Ecto neural progenitor cell (in vitro differentiated cells): ENCODE measurements around the gene NTM.

Experiments
- DNase-seq: peaks from one replicate; pipeline ENCODE4 v3.0.0-alpha.2; 2018; ENCODE audit warnings: low spot score

Gene NTM

GRCh38 chr11:131644204-131644795, 273.9 kb downstream of the NTM start:
- DNase-seq = no peak

GRCh38 chr11:131645237-131645636, 274.8 kb downstream of the NTM start:
- DNase-seq = no peak

DNA sequence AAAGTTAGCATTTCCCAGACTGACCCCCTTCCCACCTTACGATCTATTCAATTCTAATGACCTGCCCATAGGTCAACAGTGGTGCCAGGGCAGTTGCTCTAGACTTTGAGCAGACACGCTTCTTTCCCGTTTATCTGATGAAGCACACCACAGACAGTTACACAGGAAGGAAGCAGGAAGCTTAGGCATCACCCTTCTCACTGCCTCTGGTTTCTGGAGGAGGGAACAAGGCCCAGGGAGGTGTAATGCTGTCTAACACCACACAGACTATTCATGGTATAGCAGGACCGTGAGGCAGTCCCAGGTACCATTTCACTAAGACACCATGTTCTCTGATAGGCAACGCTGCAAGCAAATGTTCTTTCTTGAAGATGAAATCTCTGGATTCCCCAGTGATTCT, 279.4 kb downstream of the NTM start:
- DNase-seq = no peak

DNA sequence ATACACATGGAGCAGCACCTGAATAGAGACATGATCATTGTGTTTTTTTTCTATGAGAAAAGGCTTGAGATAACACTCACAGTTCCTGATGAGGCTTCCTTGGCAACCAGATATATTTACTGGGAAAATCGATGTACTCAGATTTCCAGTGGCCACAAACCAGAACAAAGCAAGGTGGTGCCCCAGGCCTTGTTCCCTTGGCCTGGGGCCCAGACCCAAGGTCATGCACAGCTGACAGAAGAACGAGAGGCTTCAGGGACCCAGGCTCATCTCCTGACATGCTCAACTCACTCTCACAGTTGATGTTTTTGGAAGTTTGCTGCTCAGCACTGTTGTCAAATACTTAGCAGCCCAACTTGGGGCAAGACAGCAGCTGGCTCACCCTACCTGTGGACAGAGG, 281.8 kb downstream of the NTM start:
- no peak for DNase-seq

- DNase-seq = no peak
Observed at GRCh38 chr11:131653260-131653659, 282.8 kb downstream of the NTM start.

- DNase-seq = no peak
Observed at GRCh38 chr11:131654849-131655248, 284.4 kb downstream of the NTM start.

DNA sequence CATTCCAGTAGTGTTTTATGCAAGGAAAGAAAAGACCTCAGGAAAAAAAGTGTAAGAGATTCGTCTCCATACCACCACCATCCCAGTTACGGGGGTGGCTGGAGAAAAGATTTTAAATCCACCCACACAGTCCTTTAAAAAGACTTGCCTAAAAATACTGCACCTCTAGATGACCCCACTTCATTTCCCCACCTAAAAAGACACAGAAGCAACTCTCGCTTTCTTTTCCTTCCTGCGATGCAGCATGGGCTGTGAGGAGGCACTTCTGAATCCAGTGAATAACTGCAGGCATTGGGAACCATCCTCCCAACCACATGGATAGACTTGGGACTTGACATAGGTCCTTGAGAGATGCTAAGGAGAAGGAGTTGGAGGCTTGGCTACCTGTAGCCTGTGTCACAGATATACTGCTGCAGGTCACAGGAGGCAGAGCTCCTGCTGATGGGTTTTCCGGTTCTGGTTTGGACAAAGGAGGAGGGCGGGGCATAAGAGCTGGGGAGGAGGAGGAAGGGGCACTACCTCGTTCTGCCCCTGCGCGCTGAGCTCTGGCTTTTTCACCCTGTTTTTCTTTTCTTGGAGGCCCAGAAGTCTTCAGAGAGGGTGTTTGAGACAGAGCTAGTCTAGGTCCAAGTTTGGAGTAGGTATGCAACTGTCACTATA, 285.9 kb downstream of the NTM start:
- DNase-seq = peak; percentile 58

- DNase-seq = peak; percentile 67
Observed at GRCh38 chr11:131656839-131657211, 286.4 kb downstream of the NTM start.

GRCh38 chr11:131658414-131658813, 288.0 kb downstream of the NTM start:
- no peak for DNase-seq

GRCh38 chr11:131658952-131659351, 288.5 kb downstream of the NTM start:
- no peak for DNase-seq

- no peak for DNase-seq
Observed at GRCh38 chr11:131659931-131660330, 289.5 kb downstream of the NTM start.

GRCh38 chr11:131661132-131661531, 290.7 kb downstream of the NTM start:
- no peak for DNase-seq

DNA sequence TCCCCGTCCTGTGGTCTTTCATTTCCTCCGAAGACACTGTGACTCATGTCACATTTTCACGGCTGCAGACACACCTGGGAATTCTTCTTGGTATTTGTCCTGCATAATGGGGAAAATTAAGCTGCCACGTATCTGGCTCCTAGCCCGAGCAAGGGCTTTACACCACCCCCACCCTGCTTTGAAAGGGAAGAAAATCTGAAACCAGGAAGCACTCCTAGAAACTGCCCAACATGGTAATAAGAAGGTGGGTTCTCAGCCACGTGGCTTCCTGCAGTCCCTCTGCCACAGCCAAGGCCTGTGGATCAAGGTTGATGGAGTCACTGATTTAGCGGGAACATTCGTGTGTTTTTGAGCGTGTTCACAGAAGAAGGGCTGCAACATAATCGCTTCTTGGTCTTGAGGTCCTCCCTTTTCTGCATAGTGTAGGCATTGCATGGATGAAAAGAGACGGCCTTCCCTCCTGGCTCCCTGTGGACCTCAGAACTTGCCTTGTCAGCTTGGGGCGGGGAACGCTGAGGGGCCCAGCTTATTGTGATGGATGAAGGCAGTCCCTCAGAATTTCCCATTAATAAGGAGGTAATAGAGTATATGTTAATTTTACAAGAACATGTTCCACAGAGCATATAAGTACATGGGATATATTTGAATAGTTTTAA, 292.0 kb downstream of the NTM start:
- DNase-seq = no peak

- DNase-seq = no peak
Observed at GRCh38 chr11:131662993-131663392, 292.6 kb downstream of the NTM start.

DNA sequence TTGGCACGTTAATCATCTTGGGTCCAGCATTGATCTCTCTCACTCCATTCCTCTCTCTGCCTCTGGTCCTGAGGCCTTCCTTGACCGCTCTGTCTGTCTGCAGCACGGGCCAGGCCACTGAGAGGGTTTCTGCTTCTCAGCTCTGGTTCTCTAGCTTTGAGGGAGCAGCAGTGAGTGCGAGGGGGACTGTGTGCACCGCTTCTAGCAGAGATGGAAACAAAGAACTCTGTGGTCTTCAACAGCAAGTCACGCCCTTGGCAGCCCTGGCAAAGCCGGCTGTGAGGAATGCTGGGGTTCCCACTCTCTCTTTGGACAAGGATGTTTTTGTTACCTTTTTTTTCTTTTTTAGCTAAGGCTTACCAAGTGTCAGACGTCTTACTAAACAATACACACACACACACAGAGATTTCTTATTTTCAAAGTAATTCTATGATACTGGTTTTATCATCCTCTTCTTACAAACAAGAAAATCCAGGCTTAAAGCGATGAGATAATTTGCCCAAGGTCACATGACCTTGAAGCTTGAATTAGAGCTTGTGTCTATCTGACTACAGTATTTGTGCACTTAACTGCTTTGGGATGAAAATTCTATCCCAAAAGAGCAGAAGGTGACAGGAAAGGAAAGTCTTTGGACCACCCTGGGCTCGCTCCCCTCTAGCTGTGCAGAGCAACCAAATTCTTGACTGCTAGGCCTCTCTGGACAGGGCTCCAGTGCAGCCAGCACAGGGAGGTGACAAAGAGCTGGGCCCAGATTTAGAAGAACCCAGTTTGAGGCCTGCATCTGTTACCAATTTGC, 293.2 kb downstream of the NTM start:
- no peak for DNase-seq

- no peak for DNase-seq
Observed at GRCh38 chr11:131664293-131664692, 293.9 kb downstream of the NTM start.

DNA sequence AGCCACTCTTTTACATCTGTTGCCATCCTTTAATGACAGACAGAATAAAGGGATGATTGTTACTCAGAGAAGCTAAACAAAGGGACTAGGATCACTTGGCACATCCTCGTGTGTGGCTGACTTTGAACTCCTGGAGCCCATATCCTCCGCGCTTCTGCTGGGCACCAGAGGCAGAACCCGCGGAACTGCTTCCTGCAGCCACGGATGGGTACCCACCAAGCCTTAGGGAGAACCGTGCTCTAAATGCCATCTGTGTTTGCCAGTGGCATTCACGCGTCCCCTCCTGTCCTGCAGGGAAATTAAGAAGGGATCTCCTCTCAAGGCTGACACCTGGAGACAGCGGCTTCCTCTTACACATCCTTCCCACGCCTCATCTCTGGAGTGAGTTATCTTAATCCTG, 294.4 kb downstream of the NTM start:
- no peak for DNase-seq

- DNase-seq = no peak
Observed at GRCh38 chr11:131665344-131665968, 295.0 kb downstream of the NTM start.

DNA sequence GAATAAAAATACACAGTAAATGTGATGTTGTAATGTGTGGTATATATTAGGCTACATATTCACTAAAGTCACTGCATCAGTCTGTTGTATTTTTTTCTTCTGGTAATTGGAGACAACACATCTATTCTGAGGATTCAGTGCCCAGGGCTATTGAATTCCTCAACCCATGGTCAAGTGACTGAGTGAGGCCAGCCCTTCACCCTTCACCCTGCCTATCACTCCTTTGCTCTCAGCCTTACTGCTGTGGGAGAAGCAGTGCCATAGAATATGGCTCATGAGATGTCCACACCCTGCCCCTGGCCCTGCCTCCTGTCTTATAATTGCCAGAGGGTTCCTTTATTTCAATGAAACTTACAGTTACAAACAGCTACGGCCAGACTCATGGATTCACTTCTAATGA, 295.6 kb downstream of the NTM start:
- DNase-seq = no peak

- no peak for DNase-seq
Observed at GRCh38 chr11:131666617-131667016, 296.2 kb downstream of the NTM start.

- DNase-seq = no peak
Observed at GRCh38 chr11:131667566-131667965, 297.2 kb downstream of the NTM start.
